KG1 (cell line): Measurements from ENCODE around the gene RBFOX1.

Experiments
- DNase-seq: peaks from one replicate; lab custom pipeline; 2025; lab: John Stamatoyannopoulos, UW

RBFOX1 gene

GRCh38 chr16:7524419-7524818 is 191.8 kb downstream of the RBFOX1 start:
- DNase-seq = no peak

- no peak for DNase-seq
Observed at GRCh38 chr16:7526736-7527135, 194.1 kb downstream of the RBFOX1 start.

GRCh38 chr16:7532534-7532933 is 199.9 kb downstream of the RBFOX1 start:
- DNase-seq = no peak

- DNase-seq = no peak
Observed at GRCh38 chr16:7534749-7535148, 202.1 kb downstream of the RBFOX1 start.

GRCh38 chr16:7541026-7541425 is 208.4 kb downstream of the RBFOX1 start:
- DNase-seq = no peak

GRCh38 chr16:7545251-7545650 is 212.6 kb downstream of the RBFOX1 start:
- no peak for DNase-seq

GRCh38 chr16:7546948-7547347 is 214.3 kb downstream of the RBFOX1 start:
- DNase-seq = no peak

- DNase-seq = no peak
Observed at GRCh38 chr16:7547736-7548135, 215.1 kb downstream of the RBFOX1 start.

GRCh38 chr16:7548796-7549318 is 216.2 kb downstream of the RBFOX1 start:
- no peak for DNase-seq

- no peak for DNase-seq
Observed at GRCh38 chr16:7550096-7550495, 217.5 kb downstream of the RBFOX1 start.

- DNase-seq = no peak
Observed at GRCh38 chr16:7555459-7555858, 222.8 kb downstream of the RBFOX1 start.

- no peak for DNase-seq
Observed at GRCh38 chr16:7561908-7562405, 229.3 kb downstream of the RBFOX1 start.

- no peak for DNase-seq
Observed at GRCh38 chr16:7566360-7566759, 233.7 kb downstream of the RBFOX1 start.

- DNase-seq = no peak
Observed at GRCh38 chr16:7571366-7571765, 238.7 kb downstream of the RBFOX1 start.

- no peak for DNase-seq
Observed at GRCh38 chr16:7577588-7577987, 244.9 kb downstream of the RBFOX1 start.

GRCh38 chr16:7579454-7579853 is 246.8 kb downstream of the RBFOX1 start:
- DNase-seq = no peak

- no peak for DNase-seq
Observed at GRCh38 chr16:7581175-7581574, 248.5 kb downstream of the RBFOX1 start.

- DNase-seq = no peak
Observed at GRCh38 chr16:7583396-7583795, 250.8 kb downstream of the RBFOX1 start.

- no peak for DNase-seq
Observed at GRCh38 chr16:7584561-7584960, 251.9 kb downstream of the RBFOX1 start.

- no peak for DNase-seq
Observed at GRCh38 chr16:7585705-7586104, 253.1 kb downstream of the RBFOX1 start.

GRCh38 chr16:7590934-7591333 is 258.3 kb downstream of the RBFOX1 start:
- no peak for DNase-seq

GRCh38 chr16:7596308-7596707 is 263.7 kb downstream of the RBFOX1 start:
- DNase-seq = no peak

- no peak for DNase-seq
Observed at GRCh38 chr16:7597677-7598076, 265.0 kb downstream of the RBFOX1 start.

GRCh38 chr16:7601100-7601499 is 268.5 kb downstream of the RBFOX1 start:
- DNase-seq = no peak
